HG02763 (cell line): Measurements from ENCODE around the gene AURKB.
"Not testable (repeated sequence)": the region's sequence is repeated elsewhere in the genome, so short reads cannot be mapped to it uniquely, and the experiment has no call there.

ENCODE experiments used
- ATAC-seq: cut with Tn5 transposase; IDR thresholded peaks from one replicate; pipeline ENCODE4 v1.9.1; 2021; ENCODE audit warnings: mild to moderate bottlenecking, moderate library complexity; ENCODE audit not compliant: unreplicated experiment

The AURKB gene

DNA sequence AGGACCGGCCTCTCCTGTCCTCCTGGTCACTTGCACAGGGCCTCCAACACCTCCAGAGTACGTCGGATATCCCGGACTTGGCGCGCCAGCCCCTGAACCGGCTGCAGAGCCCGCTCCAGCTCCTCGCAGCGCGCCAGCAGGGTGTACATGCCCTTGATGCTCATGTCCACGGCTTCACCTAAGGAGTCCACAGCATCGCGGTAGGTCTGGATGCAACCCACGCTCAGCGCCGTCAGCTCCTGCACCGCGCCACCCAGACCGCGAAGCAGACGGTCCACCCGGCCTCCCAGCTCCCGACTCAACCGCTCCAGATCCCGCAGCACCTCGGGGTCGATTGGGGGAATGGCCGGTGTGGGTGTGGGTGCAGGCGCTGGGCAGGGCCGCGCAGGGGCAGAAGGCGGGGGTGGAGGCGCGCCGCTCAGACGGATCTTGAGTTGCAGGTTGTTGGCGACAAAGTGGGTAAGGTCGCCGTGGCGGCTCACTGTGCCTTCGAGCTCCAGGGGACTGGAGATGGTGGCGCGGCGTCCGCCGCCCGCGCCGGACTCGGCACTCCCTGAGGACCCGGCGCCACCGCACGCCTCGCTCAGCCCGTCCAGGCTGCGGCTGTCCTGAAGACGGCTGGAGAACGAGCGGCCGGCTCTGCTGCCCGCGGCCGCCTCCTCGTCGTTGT is 21.2 kb downstream of the AURKB start:
- no peak for ATAC-seq

DNA sequence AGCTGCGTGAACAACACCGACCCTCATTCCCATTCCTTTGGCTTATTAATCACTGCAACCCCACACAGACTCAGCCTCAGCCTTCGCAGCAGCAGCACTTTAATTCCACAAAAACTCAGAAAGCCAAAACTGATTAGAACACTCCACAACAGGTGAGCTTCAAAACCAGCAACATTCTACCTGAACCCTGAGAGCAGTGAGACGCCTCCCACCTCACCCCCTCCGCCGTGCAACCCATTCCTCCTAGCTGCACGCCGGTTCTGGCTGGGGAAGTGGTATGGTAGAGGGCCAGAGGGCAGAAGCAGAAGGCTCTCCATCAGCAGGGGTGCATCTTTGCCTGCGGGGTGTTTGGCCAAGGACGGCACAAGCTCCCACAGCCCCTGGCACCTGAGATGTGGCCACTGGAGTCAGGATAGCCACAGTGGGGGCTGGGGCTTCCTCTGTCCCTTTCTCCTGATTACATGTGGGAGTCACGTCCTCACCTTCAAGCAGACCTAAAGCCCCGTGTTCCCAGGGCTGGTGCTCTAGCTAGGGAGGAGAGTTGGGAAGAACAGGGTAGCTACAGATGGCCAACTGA is 22.0 kb downstream of the AURKB start:
- ATAC-seq = no peak

- peak; percentile 22 for ATAC-seq
These were observed 22.7 kb downstream of the AURKB start for GRCh38 chr17:8187517-8188262.

GRCh38 chr17:8186787-8187516 is 23.4 kb downstream of the AURKB start:
- ATAC-seq = peak; percentile 21

GRCh38 chr17:8186446-8186786 is 24.0 kb downstream of the AURKB start:
- peak; percentile 0 for ATAC-seq

- no peak for ATAC-seq
These were observed 24.6 kb downstream of the AURKB start for GRCh38 chr17:8185582-8186445.

GRCh38 chr17:8176998-8177731 is 33.2 kb downstream of the AURKB start:
- no peak for ATAC-seq

GRCh38 chr17:8176197-8176940 is 34.0 kb downstream of the AURKB start, which contains the start of gene TMEM107:
TSS of gene TMEM107 (minus strand) at chr17:8176380. CDS start at chr17:8176286, 94 bp downstream.
- ATAC-seq = peak; percentile 38

DNA sequence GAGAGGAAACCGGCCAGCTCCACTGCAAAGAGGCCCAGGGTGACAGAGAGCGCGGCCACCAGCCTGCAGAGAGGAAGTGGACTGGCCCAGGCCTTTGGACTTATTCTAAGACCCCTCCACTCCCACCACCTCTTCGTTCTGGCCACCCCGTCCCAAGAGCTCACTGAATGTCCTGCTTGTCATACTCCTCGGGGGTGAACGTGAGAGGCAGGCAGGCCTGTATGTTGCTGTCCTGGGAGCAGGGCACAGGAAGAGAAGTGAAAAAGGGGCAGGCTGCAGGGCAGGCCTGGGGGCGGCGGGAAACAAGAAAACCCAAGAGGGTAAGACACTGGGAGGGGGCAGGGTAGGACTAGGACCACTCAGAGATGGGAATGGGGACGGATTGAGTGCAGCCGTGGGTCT is 34.6 kb downstream of the AURKB start:
- ATAC-seq = no peak

DNA sequence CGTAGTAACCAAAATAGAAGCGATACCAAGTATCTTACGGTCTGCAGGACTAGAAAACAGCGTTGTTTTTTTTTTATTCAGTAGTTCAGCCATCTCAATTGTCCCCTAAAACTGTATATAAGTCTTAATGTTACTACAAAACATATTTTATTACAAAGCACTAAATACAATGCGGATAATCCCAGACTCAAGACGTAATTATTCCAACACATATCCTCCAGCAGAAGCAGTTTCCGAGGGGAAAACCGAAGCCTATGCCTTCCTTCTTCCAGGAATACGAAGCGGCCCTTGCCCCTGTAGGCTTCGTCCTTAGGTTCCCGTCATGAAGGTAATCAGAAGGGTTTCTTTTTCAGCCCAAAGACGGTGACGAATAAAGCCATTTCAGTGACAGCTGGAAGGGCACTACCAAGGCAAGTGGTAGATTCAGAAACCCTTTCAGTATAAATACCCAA is 36.5 kb downstream of the AURKB start:
- ATAC-seq = no peak

DNA sequence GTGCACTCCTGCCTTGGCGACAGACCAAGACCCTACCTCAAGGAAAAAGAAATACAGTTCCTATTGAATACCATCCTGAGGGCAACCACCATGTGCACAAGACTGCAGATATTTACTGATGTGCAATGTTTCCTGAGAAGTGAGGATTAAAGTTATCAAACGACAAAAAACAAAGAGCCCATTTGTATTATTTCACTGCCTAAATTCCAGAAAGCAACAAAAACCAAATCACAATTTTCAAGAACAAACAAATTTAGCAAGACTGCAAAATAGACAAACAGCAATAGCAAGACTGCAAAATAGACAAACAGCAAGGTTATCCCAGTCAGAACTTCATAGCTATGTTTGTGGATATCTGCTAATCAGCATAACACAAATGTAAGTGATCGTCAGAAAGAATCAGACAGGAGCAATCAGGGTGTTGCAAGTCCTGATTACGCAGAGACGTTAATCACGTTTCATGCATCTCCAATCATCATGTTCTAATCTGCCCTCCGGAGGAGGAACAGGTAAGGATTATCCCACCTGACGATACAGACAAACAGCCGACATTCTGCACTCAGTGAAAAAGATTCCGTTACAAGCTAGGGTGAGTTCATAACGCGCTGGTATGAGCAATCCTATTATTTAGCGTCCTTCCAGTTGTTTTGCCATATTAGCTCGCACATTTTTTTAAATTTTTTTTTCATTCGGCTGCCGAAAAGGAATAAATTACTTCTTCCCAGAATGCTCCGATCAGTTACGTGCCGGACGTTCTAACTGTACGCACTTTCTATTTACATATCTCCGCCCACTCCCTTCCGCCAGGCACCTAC is 37.1 kb downstream of the AURKB start:
- peak; percentile 69 for ATAC-seq

- not testable (repeated sequence) for ATAC-seq
These were observed 40.2 kb downstream of the AURKB start for GRCh38 chr17:8170186-8170585.

DNA sequence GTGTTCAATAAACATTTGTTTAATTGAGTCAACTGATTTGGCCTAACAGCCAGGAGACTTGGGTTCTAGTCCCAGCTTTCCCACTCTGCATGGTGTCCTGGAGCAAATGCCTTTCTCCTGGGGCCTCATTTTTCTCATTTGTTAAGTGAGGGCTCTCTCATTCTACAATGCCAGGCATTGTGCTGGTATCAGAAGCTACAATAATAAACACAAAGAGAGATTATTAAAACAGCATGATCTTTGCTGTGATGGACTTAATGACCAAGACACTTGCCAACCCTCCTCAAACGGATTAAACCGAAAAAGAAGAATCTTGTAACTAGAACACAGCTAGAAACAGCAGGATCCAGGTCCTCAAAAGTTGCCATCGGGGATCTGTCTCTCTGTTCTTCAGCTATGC is 42.8 kb downstream of the AURKB start:
- ATAC-seq = no peak

GRCh38 chr17:8166731-8167130 is 43.6 kb downstream of the AURKB start:
- no peak for ATAC-seq

DNA sequence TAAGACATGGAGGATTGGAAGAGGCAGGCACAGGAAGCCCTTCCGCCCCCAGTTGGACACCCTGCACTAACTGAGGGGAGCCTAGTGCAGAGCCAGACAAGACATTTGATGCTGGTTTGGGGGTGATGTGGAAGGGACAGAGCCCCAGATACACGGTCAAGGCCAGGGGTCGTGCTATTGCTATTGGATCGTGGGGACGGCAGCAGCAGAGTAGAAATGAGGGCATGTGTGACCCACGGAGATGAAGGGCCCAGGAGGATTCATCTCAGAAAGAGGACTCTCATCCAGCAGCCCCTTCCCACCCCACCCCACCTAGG is 45.6 kb downstream of the AURKB start:
- ATAC-seq = no peak

- no peak for ATAC-seq
These were observed 46.2 kb downstream of the AURKB start for GRCh38 chr17:8163978-8164814.
